T1000 (cell line): ENCODE measurements around the gene SELENOM.
"Not testable (repeated sequence)": the region's sequence is repeated elsewhere in the genome, so short reads cannot be mapped to it uniquely, and the experiment has no call there.

Source experiments
- DNase-seq: peaks from one replicate; lab custom pipeline; 2025; ENCODE audit warnings: mixed read lengths; lab: John Stamatoyannopoulos, UW

SELENOM gene

GRCh38 chr22:31130873-31131272, 23.5 kb upstream of the SELENOM start:
- DNase-seq: no peak

- DNase-seq: no peak
These were observed 20.8 kb upstream of the SELENOM start for GRCh38 chr22:31128156-31128555.

GRCh38 chr22:31127181-31127772, 19.9 kb upstream of the SELENOM start:
- DNase-seq: no peak

GRCh38 chr22:31126869-31127175, 19.5 kb upstream of the SELENOM start:
- no peak for DNase-seq

GRCh38 chr22:31126128-31126868, 18.9 kb upstream of the SELENOM start:
- no peak for DNase-seq

- no peak for DNase-seq
These were observed 18.3 kb upstream of the SELENOM start for GRCh38 chr22:31125521-31126117.

GRCh38 chr22:31124811-31125465, 17.6 kb upstream of the SELENOM start:
- no peak for DNase-seq

- DNase-seq: no peak
These were observed 16.9 kb upstream of the SELENOM start for GRCh38 chr22:31124290-31124689.

GRCh38 chr22:31123292-31123602, 15.9 kb upstream of the SELENOM start:
- DNase-seq: no peak

- DNase-seq: peak; percentile 8
These were observed 15.3 kb upstream of the SELENOM start, which contains the start of gene INPP5J for GRCh38 chr22:31122532-31123291. INPP5J (plus strand) TSS chr22:31122966; CDS start chr22:31123015, 49 bp downstream.

GRCh38 chr22:31122196-31122531, 14.8 kb upstream of the SELENOM start:
- no peak for DNase-seq

GRCh38 chr22:31121403-31121802, 14.0 kb upstream of the SELENOM start:
- no peak for DNase-seq

GRCh38 chr22:31120642-31121041, 13.3 kb upstream of the SELENOM start:
- no peak for DNase-seq

GRCh38 chr22:31120230-31120629, 12.9 kb upstream of the SELENOM start:
- no peak for DNase-seq

- no peak for DNase-seq
These were observed 11.8 kb upstream of the SELENOM start for GRCh38 chr22:31119026-31119717.

- DNase-seq: no peak
These were observed 10.9 kb upstream of the SELENOM start for GRCh38 chr22:31118046-31118820.

- not testable (repeated sequence) for DNase-seq
These were observed 5.3 kb upstream of the SELENOM start for GRCh38 chr22:31112547-31113091.

- DNase-seq: no peak
These were observed 488 bp upstream of the SELENOM start for GRCh38 chr22:31107894-31108218.

GRCh38 chr22:31106731-31107177, 614 bp downstream of the SELENOM start:
- no peak for DNase-seq

GRCh38 chr22:31106001-31106571, 1.3 kb downstream of the SELENOM start:
- DNase-seq: no peak
